Measurements from ENCODE around the gene RABL3. TPM values are rescaled to one million over a fixed set of nuclear protein-coding genes. Genes with fewer than 3 reads are reported as not detected.

The RABL3 gene
- total and polyA plus RNA-seq, 2 of the 4 experiments (the other 2 are of a cell fraction): 5.3 to 17.0 TPM

GRCh38 chr3:120681506-120682038, 60.7 kb downstream of the RABL3 start:
- no peak overlapping the region for H3K23ac ChIP-seq (ENCODE audit: low read depth, low read length)
- H3K4me3 ChIP-seq (ENCODE audit: insufficient read depth, low read depth, low read length): no peak overlapping the region
- no TSS peak for BruUV-seq (replicated peaks)
- H4K8ac ChIP-seq (ENCODE audit: low read depth in 2 of 2, low read length in 2 of 2): no peak overlapping the region
- dilution Hi-C loops (cut with HindIII; ENCODE audit: low sequenced_read_pairs, unreplicated experiment) (no loop called here), intact Hi-C loops (cut with micrococcal nuclease) (no loop called here), in situ Hi-C loops (cut with MboI; ENCODE audit: low sequenced_read_pairs) (no loop called here)
- H2BK20ac ChIP-seq (ENCODE audit: low read depth, low read length): no peak overlapping the region
- H3K56ac ChIP-seq (ENCODE audit: extremely low read depth, insufficient read depth, low read length): no peak overlapping the region
- DNase-seq (no peak), ATAC-seq (ENCODE audit: low read depth) (no peak)
- no peak overlapping the region for H2BK15ac ChIP-seq (ENCODE audit: low read depth, low read length)
- no peaks in the 10 kb centered on the region for H3K9me3 ChIP-seq (ENCODE audit: control insufficient read depth, insufficient read depth, low read length)
- H3K4me1 ChIP-seq (ENCODE audit: control insufficient read depth, insufficient read depth, low read length): peaks cover 5% of the 10 kb centered on the region; the same call in 1 of the 2 replicates
- WGBS, 2 experiments (ENCODE audit: extremely low coverage in 2 of 2, insufficient read length in 1 of 2): no CpG with 5 or more reads among the region's 4 CpGs
- H4K91ac ChIP-seq (ENCODE audit: insufficient read depth, low read depth, low read length): no peak overlapping the region
- no peak overlapping the region for H2AK5ac ChIP-seq (ENCODE audit: low read depth, low read length)
- H3K27ac ChIP-seq (ENCODE audit: insufficient read depth, low read length): no peak overlapping the region
- H4K20me1 ChIP-seq (ENCODE audit: insufficient read depth, low read length): no peaks in the 10 kb centered on the region
- no peak overlapping the region for H3K4ac ChIP-seq (ENCODE audit: low read depth, low read length)
- H3K79me1 ChIP-seq (ENCODE audit: low read depth in 1 of 2, low read length in 2 of 2): no peaks in the 10 kb centered on the region
- H3K18ac ChIP-seq (ENCODE audit: low read depth, low read length): no peak overlapping the region
- H2AFZ ChIP-seq (replicated peaks; ENCODE audit: low read length, poor library complexity): no peak overlapping the region
- H3K9me1 ChIP-seq (ENCODE audit: insufficient read depth, low read length): no peaks in the 10 kb centered on the region
- no peak overlapping the region for H2BK120ac ChIP-seq (ENCODE audit: low read depth, low read length)
- H3K27me3 ChIP-seq (ENCODE audit: control insufficient read depth, insufficient read depth, low read length): no peaks in the 10 kb centered on the region
- no peak for TF ChIP-seq RCOR1 (IDR thresholded peaks at IDR 0.05; ENCODE audit: insufficient replicate concordance, low read length)
- TF ChIP-seq MAFK (IDR thresholded peaks at IDR 0.05; ENCODE audit: low read depth, low read length): no peak
- no peak for TF ChIP-seq NFE2L2 (IDR thresholded peaks at IDR 0.05; ENCODE audit: low read depth, low read length)
- TF ChIP-seq ELK1 (IDR thresholded peaks at IDR 0.05; ENCODE audit: borderline replicate concordance, low read depth, low read length): no peak
- TF ChIP-seq CEBPB (IDR thresholded peaks at IDR 0.05; ENCODE audit: low read depth, low read length): no peak
- no peak for TF ChIP-seq FOS (IDR thresholded peaks at IDR 0.05; ENCODE audit: low read depth, low read length)
- TF ChIP-seq MAZ (IDR thresholded peaks at IDR 0.05; ENCODE audit: borderline replicate concordance, low read depth, low read length): no peak
- TF ChIP-seq USF2 (IDR thresholded peaks at IDR 0.05; ENCODE audit: low read depth, low read length): no peak
- no peak for TF ChIP-seq POLR2A (IDR thresholded peaks at IDR 0.05; ENCODE audit: low read depth, low read length)
- no peak for TF ChIP-seq RAD21 (IDR thresholded peaks at IDR 0.05; ENCODE audit: low read length)
- TF ChIP-seq SMC3 (IDR thresholded peaks at IDR 0.05; ENCODE audit: low read depth, low read length): no peak
- no peak for TF ChIP-seq CHD1 (IDR thresholded peaks at IDR 0.05; ENCODE audit: low read depth, low read length)
- no peak for TF ChIP-seq CTCF (conservative IDR thresholded peaks at IDR 0.05; ENCODE audit: low read depth, low read length)
- TF ChIP-seq BHLHE40 (IDR thresholded peaks at IDR 0.05; ENCODE audit: low read depth, low read length): no peak
- no peak for TF ChIP-seq RFX5 (IDR thresholded peaks at IDR 0.05; ENCODE audit: low read depth, low read length)
- TF ChIP-seq MXI1 (IDR thresholded peaks at IDR 0.05; ENCODE audit: borderline replicate concordance, low read depth, low read length): no peak
- H3K4me2 ChIP-seq (ENCODE audit: low read depth, low read length): no peak overlapping the region
- no peak overlapping the region for H3K9ac ChIP-seq (ENCODE audit: low read depth, low read length)
- no peak overlapping the region for H2BK5ac ChIP-seq (ENCODE audit: low read depth, low read length, poor library complexity, severe bottlenecking)
- H4K5ac ChIP-seq (ENCODE audit: low read depth, low read length): no peak overlapping the region
- ChIA-PET POLR2A (ENCODE audit: unreplicated experiment) (no interaction called here), CTCF (no interaction called here)
- H2AK9ac ChIP-seq (replicated peaks; ENCODE audit: low read depth, low read length, poor library complexity): no peak overlapping the region
- no peak overlapping the region for H3K14ac ChIP-seq (replicated peaks; ENCODE audit: low read depth, low read length)
- H3K36me3 ChIP-seq (ENCODE audit: control insufficient read depth, insufficient read depth, low read length): no peaks in the 10 kb centered on the region
